ENCODE measurements around the gene RHOJ.

Gene RHOJ

GRCh38 chr14:63268771-63269170, 64.5 kb downstream of the RHOJ start:
- Histone ChIP-seq H3K27me3 (replicated peaks; ENCODE audit: control insufficient read depth, insufficient read depth, low read length) (peaks cover 3% of the 10 kb centered on the region), H3K36me3 (ENCODE audit: control insufficient read depth, insufficient read depth, low read length) (no peaks in the 10 kb centered on the region), H3K4me3 (replicated peaks; ENCODE audit: low read depth, low read length) (no peak overlapping the region)
- no peak for DNase-seq (ENCODE audit: extremely low read depth, insufficient read length)
- TF ChIP-seq CTCF (IDR thresholded peaks at IDR 0.05; ENCODE audit: insufficient read depth, low read length, poor library complexity, severe bottlenecking): no peak

- H3K27me3 ChIP-seq (replicated peaks; ENCODE audit: control insufficient read depth, insufficient read depth, low read length): peaks cover 3% of the 10 kb centered on the region
- no peak for TF ChIP-seq CTCF (IDR thresholded peaks at IDR 0.05; ENCODE audit: insufficient read depth, low read length, poor library complexity, severe bottlenecking)
- no peak for DNase-seq (ENCODE audit: extremely low read depth, insufficient read length)
- H3K4me3 ChIP-seq (replicated peaks; ENCODE audit: low read depth, low read length): no peak overlapping the region
- no peaks in the 10 kb centered on the region for H3K36me3 ChIP-seq (ENCODE audit: control insufficient read depth, insufficient read depth, low read length)
These were observed 65.5 kb downstream of the RHOJ start for GRCh38 chr14:63269561-63270225.

- DNase-seq (ENCODE audit: extremely low read depth, insufficient read length): no peak
- Histone ChIP-seq H3K4me3 (replicated peaks; ENCODE audit: low read depth, low read length) (no peak overlapping the region), H3K36me3 (ENCODE audit: control insufficient read depth, insufficient read depth, low read length) (no peaks in the 10 kb centered on the region), H3K27me3 (replicated peaks; ENCODE audit: control insufficient read depth, insufficient read depth, low read length) (peaks cover 3% of the 10 kb centered on the region)
- no peak for TF ChIP-seq CTCF (IDR thresholded peaks at IDR 0.05; ENCODE audit: insufficient read depth, low read length, poor library complexity, severe bottlenecking)
These were observed 68.9 kb downstream of the RHOJ start for GRCh38 chr14:63273129-63273528.

GRCh38 chr14:63273717-63274655, 69.7 kb downstream of the RHOJ start:
- DNase-seq (ENCODE audit: extremely low read depth, insufficient read length): no peak
- no peak for TF ChIP-seq CTCF (IDR thresholded peaks at IDR 0.05; ENCODE audit: insufficient read depth, low read length, poor library complexity, severe bottlenecking)
- Histone ChIP-seq H3K36me3 (ENCODE audit: control insufficient read depth, insufficient read depth, low read length) (no peaks in the 10 kb centered on the region), H3K27me3 (replicated peaks; ENCODE audit: control insufficient read depth, insufficient read depth, low read length) (no peaks in the 10 kb centered on the region; the same call in 1 of the 2 replicates), H3K4me3 (replicated peaks; ENCODE audit: low read depth, low read length) (no peak overlapping the region)

GRCh38 chr14:63275611-63276010, 71.4 kb downstream of the RHOJ start:
- no peak for DNase-seq (ENCODE audit: extremely low read depth, insufficient read length)
- H3K27me3 ChIP-seq (replicated peaks; ENCODE audit: control insufficient read depth, insufficient read depth, low read length): no peaks in the 10 kb centered on the region; the same call in 1 of the 2 replicates
- TF ChIP-seq CTCF (IDR thresholded peaks at IDR 0.05; ENCODE audit: insufficient read depth, low read length, poor library complexity, severe bottlenecking): no peak
- no peaks in the 10 kb centered on the region for H3K36me3 ChIP-seq (ENCODE audit: control insufficient read depth, insufficient read depth, low read length)
- H3K4me3 ChIP-seq (replicated peaks; ENCODE audit: low read depth, low read length): no peak overlapping the region

Data from GM06990 (cell line).